Bronchial epithelial cell (primary cell): ENCODE measurements around the gene CPAMD8. TPM values are rescaled to one million over a fixed set of nuclear protein-coding genes. Genes with fewer than 3 reads are reported as not detected.

Experiments
- DNase-seq: peaks from one replicate; pipeline ENCODE4 v3.0.0-alpha.2; 2010; ENCODE audit warnings: low read depth
- FAIRE-seq: peaks from 2 replicates; lab custom pipeline; 2011; peaks lifted over from hg19 to GRCh38; lab: Jason Lieb, UNC
- H3K27me3 ChIP-seq: 2 replicates; pipeline ENCODE4 v1.5.1; 2011; ENCODE audit warnings: low read length; ENCODE audit not compliant: control insufficient read depth, insufficient read depth
- H3K36me3 ChIP-seq: 2 replicates; pipeline ENCODE4 v1.5.1; 2011; ENCODE audit warnings: low read length; ENCODE audit not compliant: control insufficient read depth, insufficient read depth
- H3K4me3 ChIP-seq: 2 replicates; pipeline ENCODE4 v1.5.1; 2011; ENCODE audit warnings: mild to moderate bottlenecking, low read depth, low read length, control low read depth
- total RNA-seq: library from RNA; depleted of rRNA; stranded (reverse); fragments of >200 nt; gene quantifications from 2 replicates; pipeline ENCODE4 v1.2.1, GENCODE V29; 2014
- TF ChIP-seq, protein P1 (sequence below): IDR thresholded peaks from 2 replicates; pipeline ENCODE4 v1.5.1; 2011; ENCODE audit warnings: mild to moderate bottlenecking, moderate library complexity, low read length, control low read depth, inconsistent platforms; ENCODE audit not compliant: insufficient read depth, severe bottlenecking

The CPAMD8 gene
- total RNA-seq, 1 donor from 2014 or later, result 0.53 TPM

DNA sequence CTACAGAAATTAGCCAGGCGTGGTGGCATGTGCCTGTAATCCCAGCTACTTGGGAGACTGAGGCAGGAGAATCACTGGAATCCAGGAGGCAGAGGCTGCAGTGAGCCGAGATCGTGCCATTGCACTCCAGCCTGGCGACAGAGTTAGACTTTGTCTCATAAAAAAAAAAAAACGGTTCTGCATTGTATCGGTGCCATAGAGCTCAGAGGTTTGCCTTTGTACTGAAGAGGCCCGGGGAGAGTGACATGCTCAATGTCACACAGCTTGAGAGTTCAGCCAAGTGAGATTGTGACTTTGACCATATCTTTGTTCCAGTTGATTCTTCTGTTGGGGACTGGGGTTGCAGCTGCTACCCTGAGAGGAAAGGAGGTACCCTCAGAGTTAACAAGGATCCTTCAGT, 44.3 kb upstream of the CPAMD8 start:
- Histone ChIP-seq H3K4me3 (no peak overlapping the region), H3K36me3 (peaks cover 2% of the 10 kb centered on the region), H3K27me3 (no peaks in the 10 kb centered on the region)
- no peak for DNase-seq
- TF ChIP-seq, protein P1, sequence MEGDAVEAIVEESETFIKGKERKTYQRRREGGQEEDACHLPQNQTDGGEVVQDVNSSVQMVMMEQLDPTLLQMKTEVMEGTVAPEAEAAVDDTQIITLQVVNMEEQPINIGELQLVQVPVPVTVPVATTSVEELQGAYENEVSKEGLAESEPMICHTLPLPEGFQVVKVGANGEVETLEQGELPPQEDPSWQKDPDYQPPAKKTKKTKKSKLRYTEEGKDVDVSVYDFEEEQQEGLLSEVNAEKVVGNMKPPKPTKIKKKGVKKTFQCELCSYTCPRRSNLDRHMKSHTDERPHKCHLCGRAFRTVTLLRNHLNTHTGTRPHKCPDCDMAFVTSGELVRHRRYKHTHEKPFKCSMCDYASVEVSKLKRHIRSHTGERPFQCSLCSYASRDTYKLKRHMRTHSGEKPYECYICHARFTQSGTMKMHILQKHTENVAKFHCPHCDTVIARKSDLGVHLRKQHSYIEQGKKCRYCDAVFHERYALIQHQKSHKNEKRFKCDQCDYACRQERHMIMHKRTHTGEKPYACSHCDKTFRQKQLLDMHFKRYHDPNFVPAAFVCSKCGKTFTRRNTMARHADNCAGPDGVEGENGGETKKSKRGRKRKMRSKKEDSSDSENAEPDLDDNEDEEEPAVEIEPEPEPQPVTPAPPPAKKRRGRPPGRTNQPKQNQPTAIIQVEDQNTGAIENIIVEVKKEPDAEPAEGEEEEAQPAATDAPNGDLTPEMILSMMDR, result no peak
- no peak for FAIRE-seq

DNA sequence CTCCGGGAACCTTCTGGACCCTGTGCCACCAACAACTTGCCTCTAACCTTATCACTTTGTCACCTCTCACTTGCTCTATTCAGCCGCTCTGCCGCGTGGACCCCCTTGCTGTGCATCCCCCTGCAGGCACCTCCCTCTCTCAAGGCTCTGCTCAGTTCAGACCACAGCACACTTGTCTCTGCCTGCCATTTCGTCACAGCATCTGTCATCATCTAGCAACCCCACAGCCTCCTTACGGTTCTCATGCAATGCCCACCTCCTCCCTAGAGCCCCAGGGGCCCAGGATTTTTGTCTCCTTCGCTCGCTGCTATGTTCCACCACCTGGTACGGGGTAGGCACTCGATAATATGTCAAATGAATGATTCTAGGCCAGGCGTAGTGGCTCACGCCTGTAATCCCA, 43.8 kb upstream of the CPAMD8 start:
- DNase-seq (no peak), FAIRE-seq (no peak)
- TF ChIP-seq, protein P1, result no peak
- Histone ChIP-seq H3K36me3 (peaks cover 2% of the 10 kb centered on the region), H3K27me3 (no peaks in the 10 kb centered on the region), H3K4me3 (no peak overlapping the region)

DNA sequence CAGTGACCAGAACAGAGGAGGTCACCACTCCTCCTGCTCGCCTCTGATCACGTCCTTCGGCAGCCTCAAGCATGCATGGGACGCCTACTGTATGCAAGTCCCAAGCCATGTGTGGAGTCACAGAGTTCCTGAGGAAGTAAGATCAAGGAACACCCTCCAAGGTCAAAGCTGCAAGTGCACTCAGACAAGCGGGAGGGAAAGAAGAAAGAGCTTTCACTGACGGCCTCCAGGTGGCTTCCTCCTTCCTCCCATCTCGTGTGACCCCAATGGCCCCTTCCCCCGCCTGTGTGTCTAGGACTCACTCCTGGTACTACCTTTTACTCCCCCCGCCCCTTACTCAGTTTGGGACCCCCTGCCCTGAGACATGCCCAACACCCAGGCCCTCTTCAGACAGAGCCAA, 42.6 kb upstream of the CPAMD8 start:
- TF ChIP-seq, protein P1, result no peak
- Histone ChIP-seq H3K36me3 (peaks cover 2% of the 10 kb centered on the region), H3K4me3 (no peak overlapping the region), H3K27me3 (no peaks in the 10 kb centered on the region)
- DNase-seq (no peak), FAIRE-seq (no peak)

DNA sequence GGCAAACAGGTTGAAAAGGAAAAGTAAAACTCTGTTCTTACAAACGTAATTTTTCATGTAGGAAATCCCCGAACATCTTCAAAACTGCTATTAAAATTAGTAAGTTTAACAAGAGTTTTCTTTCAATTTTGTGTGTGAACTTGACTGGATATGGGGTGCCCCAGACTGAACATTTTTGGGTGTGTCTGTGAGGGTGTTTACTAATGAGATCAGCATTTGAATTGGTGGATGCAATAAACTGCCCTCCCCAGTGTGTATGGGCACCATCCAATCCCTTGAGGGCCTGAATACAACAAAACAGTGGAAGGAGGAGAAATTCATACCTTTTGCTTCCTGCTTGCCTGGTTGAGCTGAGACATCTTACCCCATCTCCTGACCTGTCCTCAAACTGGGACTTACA, 36.8 kb upstream of the CPAMD8 start:
- DNase-seq, result no peak
- no peak for FAIRE-seq
- Histone ChIP-seq H3K27me3 (no peaks in the 10 kb centered on the region), H3K4me3 (no peak overlapping the region), H3K36me3 (peaks cover 2% of the 10 kb centered on the region)
- TF ChIP-seq, protein P1, result no peak

DNA sequence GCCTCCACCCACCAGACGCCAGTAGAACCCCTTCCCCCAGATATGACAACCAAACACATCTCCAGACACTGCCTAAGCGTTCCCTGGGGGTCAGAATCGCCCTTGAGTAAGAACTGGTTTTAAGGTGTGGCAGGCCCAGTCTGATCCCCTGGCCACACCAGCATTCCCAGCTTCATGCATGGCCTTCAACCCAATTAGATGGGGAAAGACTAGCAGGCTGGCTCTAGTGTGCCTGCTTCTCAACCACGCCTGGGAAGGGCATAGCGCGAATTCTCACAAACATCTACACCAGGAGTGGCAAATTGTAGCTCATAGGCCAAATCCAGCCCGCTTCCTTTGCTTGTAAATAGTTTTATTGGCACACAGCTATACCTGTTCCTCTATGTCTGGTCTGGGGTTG, 35.1 kb upstream of the CPAMD8 start:
- DNase-seq, result no peak

DNA sequence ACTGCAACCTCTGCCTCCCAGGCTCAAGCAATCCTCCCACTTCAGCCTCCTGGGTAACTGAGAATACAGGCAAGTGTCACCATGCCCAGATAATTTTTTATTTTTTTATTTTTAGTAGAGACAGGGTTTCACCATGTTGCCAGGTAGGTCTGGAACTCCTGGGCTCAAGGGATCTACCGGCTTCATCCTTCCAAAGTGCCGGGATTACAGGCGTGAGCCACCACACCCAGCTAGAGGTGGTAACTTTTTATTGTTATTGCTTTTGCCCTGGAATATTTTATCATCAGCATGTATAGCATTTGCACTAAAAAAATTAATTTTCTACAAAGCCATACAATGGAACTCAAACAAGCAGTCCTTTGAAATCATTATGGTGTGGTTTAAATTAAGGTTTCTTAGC, 34.6 kb upstream of the CPAMD8 start:
- no peaks in the 10 kb centered on the region for H3K27me3 ChIP-seq
- DNase-seq (no peak), FAIRE-seq (no peak)
- H3K36me3 ChIP-seq, result peaks cover 5% of the 10 kb centered on the region
- TF ChIP-seq, protein P1, result no peak
- no peak overlapping the region for H3K4me3 ChIP-seq

More for the DNA sequence above, 35.1 kb upstream of the CPAMD8 start:
- peaks cover 5% of the 10 kb centered on the region for H3K36me3 ChIP-seq
- no peaks in the 10 kb centered on the region for H3K27me3 ChIP-seq
- FAIRE-seq, result no peak
- TF ChIP-seq, protein P1, result no peak
- no peak overlapping the region for H3K4me3 ChIP-seq
